Neural cell (in vitro differentiated cells): ENCODE measurements around the gene DENND4C. TPM values are rescaled to one million over a fixed set of nuclear protein-coding genes. Genes with fewer than 3 reads are reported as not detected.
"Not testable (repeated sequence)": the region's sequence is repeated elsewhere in the genome, so short reads cannot be mapped to it uniquely, and the experiment has no call there.

Experiments
- H2AFZ ChIP-seq: fragments of 200-600, 300-800 bp; sonication (generic), shearing (Covaris generic); 2 replicates; pipeline ENCODE4 v1.6.0; 2014; ENCODE audit warnings: low read depth, mild to moderate bottlenecking, antibody characterized with exemption, low read length, moderate library complexity
- H3F3A ChIP-seq: fragments of 200-600 bp; shearing (Covaris generic); 2 replicates; pipeline ENCODE4 v1.6.1; 2016; ENCODE audit warnings: mild to moderate bottlenecking, moderate library complexity, mixed read lengths, antibody characterized with exemption, low read length; ENCODE audit not compliant: insufficient read depth, poor library complexity, severe bottlenecking
- H3K27ac ChIP-seq: fragments of 200-600, 300-800 bp; sonication (generic), shearing (Covaris generic); 2 replicates; pipeline ENCODE4 v1.5.1; 2014; ENCODE audit warnings: mild to moderate bottlenecking, low read length, moderate library complexity
- H3K27me3 ChIP-seq: fragments of 300-800, 200-600 bp; sonication (generic), shearing (Covaris generic); 2 replicates; pipeline ENCODE4 v1.6.0; 2014; ENCODE audit warnings: mild to moderate bottlenecking, low read depth, low read length, moderate library complexity; ENCODE audit not compliant: insufficient read depth
- H3K36me3 ChIP-seq: fragments of 300-800, 200-600 bp; sonication (generic), shearing (Covaris generic); 2 replicates; pipeline ENCODE4 v1.5.1; 2014; ENCODE audit warnings: mild to moderate bottlenecking, antibody characterized with exemption, low read length, moderate library complexity; ENCODE audit not compliant: insufficient read depth
- H3K4me2 ChIP-seq: fragments of 300-800, 200-600 bp; sonication (generic), shearing (Covaris generic); 2 replicates; pipeline ENCODE4 v1.6.0; 2014; ENCODE audit warnings: mild to moderate bottlenecking, low read length
- H3K4me3 ChIP-seq: fragments of 300-800, 200-600 bp; sonication (generic), shearing (Covaris generic); 2 replicates; pipeline ENCODE4 v1.5.1; 2014; ENCODE audit warnings: mild to moderate bottlenecking, low read length, moderate library complexity
- H3K79me2 ChIP-seq: fragments of 200-600 bp; shearing (Covaris generic); replicated peaks from 2 replicates; pipeline ENCODE4 v1.6.0; 2014; ENCODE audit warnings: mild to moderate bottlenecking, low read length, moderate library complexity; ENCODE audit not compliant: insufficient read depth
- H3K9ac ChIP-seq: fragments of 300-800, 200-600 bp; sonication (generic), shearing (Covaris generic); 2 replicates; pipeline ENCODE4 v1.6.1; 2016; ENCODE audit warnings: mild to moderate bottlenecking, low read length, mixed read lengths
- H3K9me2 ChIP-seq: fragments of 200-600 bp; shearing (Covaris generic); 2 replicates; pipeline ENCODE4 v1.6.1; 2016; ENCODE audit warnings: mild to moderate bottlenecking, low read length, mixed read lengths; ENCODE audit not compliant: insufficient read depth
- H3K9me3 ChIP-seq: fragments of 200-600, 300-800 bp; sonication (generic), shearing (Covaris generic); 2 replicates; pipeline ENCODE4 v1.6.1; 2016; ENCODE audit warnings: mild to moderate bottlenecking, mixed run types, low read length, moderate library complexity, mixed read lengths
- H4K20me1 ChIP-seq: fragments of 200-600 bp; shearing (Covaris generic); 2 replicates; pipeline ENCODE4 v1.6.1; 2016; ENCODE audit warnings: mild to moderate bottlenecking, mixed run types; ENCODE audit not compliant: insufficient read depth
- CTCF ChIP-seq: fragments of 450-650 bp; IDR thresholded peaks from 2 replicates; pipeline ENCODE4 v1.5.1; 2014; ENCODE audit warnings: antibody characterized with exemption, mild to moderate bottlenecking, moderate library complexity; ENCODE audit not compliant: poor library complexity, severe bottlenecking
- EP300 ChIP-seq: fragments of 450-650 bp; conservative IDR thresholded peaks from 2 replicates; pipeline ENCODE4 v1.6.1; 2014; ENCODE audit warnings: antibody characterized with exemption, mild to moderate bottlenecking, moderate library complexity; ENCODE audit not compliant: poor library complexity, severe bottlenecking
- EZH2 ChIP-seq: fragments of 200-600, 300-800 bp; shearing (Covaris generic), sonication (generic); IDR thresholded peaks from 2 replicates; pipeline ENCODE4 v1.6.1; 2014; ENCODE audit warnings: antibody characterized with exemption, low read length, borderline replicate concordance, mild to moderate bottlenecking; ENCODE audit not compliant: insufficient read depth, poor library complexity, severe bottlenecking
- MXI1 ChIP-seq: fragments of 450-650 bp; conservative IDR thresholded peaks from 2 replicates; pipeline ENCODE4 v1.6.1; 2014; ENCODE audit warnings: antibody characterized with exemption, mild to moderate bottlenecking; ENCODE audit not compliant: poor library complexity, severe bottlenecking
- POLR2AphosphoS5 ChIP-seq: IDR thresholded peaks from 2 replicates; pipeline ENCODE4 v1.6.1; 2012
- RAD21 ChIP-seq: fragments of 450-650 bp; conservative IDR thresholded peaks from 2 replicates; pipeline ENCODE4 v1.6.1; 2014; ENCODE audit warnings: antibody characterized with exemption, mild to moderate bottlenecking, moderate library complexity
- REST ChIP-seq: IDR thresholded peaks from 2 replicates; pipeline ENCODE4 v1.6.1; 2012; ENCODE audit warnings: borderline replicate concordance
- SMC3 ChIP-seq: fragments of 450-650 bp; conservative IDR thresholded peaks from 2 replicates; pipeline ENCODE4 v1.6.1; 2014; ENCODE audit warnings: antibody characterized with exemption, mild to moderate bottlenecking, moderate library complexity; ENCODE audit not compliant: poor library complexity
- TAF1 ChIP-seq: IDR thresholded peaks from 2 replicates; pipeline ENCODE4 v1.6.1; 2012; ENCODE audit warnings: low read depth
- polyA plus RNA-seq: library from polyadenylated mRNA; depleted of rRNA; stranded (reverse); fragments of >200 nt; gene quantifications from 2 replicates; pipeline ENCODE4 v1.2.3, GENCODE V29; 2014

Gene DENND4C
- polyA plus RNA-seq, 1 donor from 2014 or later, result 51.8 TPM

GRCh38 chr9:19411316-19411715 lies 180.8 kb downstream of the DENND4C start:
- no peaks in the 10 kb centered on the region for H3K9me3 ChIP-seq
- TF ChIP-seq SMC3, result no peak
- no peak for TF ChIP-seq POLR2AphosphoS5
- TF ChIP-seq REST, result no peak
- TF ChIP-seq CTCF, result no peak
- no peak for TF ChIP-seq MXI1
- TF ChIP-seq EZH2, result no peak
- no peak for TF ChIP-seq RAD21
- TF ChIP-seq EP300, result no peak
- TF ChIP-seq TAF1, result no peak

GRCh38 chr9:19413456-19413855 lies 183.0 kb downstream of the DENND4C start:
- not testable (repeated sequence) for H2AFZ ChIP-seq, H3K9me2 ChIP-seq, H3K79me2 ChIP-seq, H3K9me3 ChIP-seq, H3F3A ChIP-seq, H3K4me3 ChIP-seq, H3K27ac ChIP-seq, H3K9ac ChIP-seq, H3K36me3 ChIP-seq, H4K20me1 ChIP-seq, H3K4me2 ChIP-seq, H3K27me3 ChIP-seq

More at GRCh38 chr9:19411316-19411715, 180.8 kb downstream of the DENND4C start:
- no peak overlapping the region for H3K9ac ChIP-seq
- no peaks in the 10 kb centered on the region for H3K79me2 ChIP-seq
- no peaks in the 10 kb centered on the region for H4K20me1 ChIP-seq
- no peak overlapping the region for H3K4me2 ChIP-seq
- no peaks in the 10 kb centered on the region for H3K27me3 ChIP-seq
- no peak overlapping the region for H3K4me3 ChIP-seq
- H2AFZ ChIP-seq, result no peak overlapping the region
- H3F3A ChIP-seq, result no peaks in the 10 kb centered on the region
- no peaks in the 10 kb centered on the region for H3K9me2 ChIP-seq
- no peaks in the 10 kb centered on the region for H3K36me3 ChIP-seq
- no peak overlapping the region for H3K27ac ChIP-seq

GRCh38 chr9:19416143-19416542 lies 185.7 kb downstream of the DENND4C start:
- Histone ChIP-seq H3K27me3 (no peaks in the 10 kb centered on the region), H3K79me2 (no peaks in the 10 kb centered on the region), H3K9ac (no peak overlapping the region), H3K4me3 (no peak overlapping the region), H3K9me2 (no peaks in the 10 kb centered on the region), H3F3A (no peaks in the 10 kb centered on the region), H4K20me1 (no peaks in the 10 kb centered on the region), H3K27ac (no peak overlapping the region), H3K9me3 (no peaks in the 10 kb centered on the region), H3K4me2 (no peak overlapping the region), H2AFZ (no peak overlapping the region), H3K36me3 (no peaks in the 10 kb centered on the region)
- TF ChIP-seq TAF1 (no peak), CTCF (no peak), EP300 (no peak), RAD21 (no peak), REST (no peak), POLR2AphosphoS5 (no peak), EZH2 (no peak), SMC3 (no peak)
